RCC 7860 (cell line): ENCODE measurements around the gene LIG1.

Source experiments
- DNase-seq: peaks from one replicate; pipeline ENCODE4 v3.0.0-alpha.2; 2015; ENCODE audit warnings: low spot score
- FAIRE-seq: peaks from 2 replicates; lab custom pipeline; 2012; peaks lifted over from hg19 to GRCh38; lab: Jason Lieb, UNC

The LIG1 gene

GRCh38 chr19:48182434-48182833, 12.3 kb upstream of the LIG1 start:
- DNase-seq (no peak), FAIRE-seq (no peak)

GRCh38 chr19:48181505-48181904, 11.4 kb upstream of the LIG1 start:
- DNase-seq (no peak), FAIRE-seq (no peak)

GRCh38 chr19:48176226-48176625, 6.1 kb upstream of the LIG1 start:
- FAIRE-seq (no peak), DNase-seq (no peak)

GRCh38 chr19:48175578-48175977, 5.4 kb upstream of the LIG1 start:
- DNase-seq (no peak), FAIRE-seq (no peak)

GRCh38 chr19:48174445-48175030, 4.4 kb upstream of the LIG1 start:
- DNase-seq (no peak), FAIRE-seq (no peak)

- DNase-seq (no peak), FAIRE-seq (no peak)
Observed at GRCh38 chr19:48171710-48172109, 1.6 kb upstream of the LIG1 start.

- DNase-seq = no peak
- no peak for FAIRE-seq
Observed at GRCh38 chr19:48170817-48171347, 738 bp upstream of the LIG1 start.

GRCh38 chr19:48169578-48169938, 586 bp downstream of the LIG1 start:
- peak; percentile 29 for DNase-seq
- no peak for FAIRE-seq

- DNase-seq (no peak), FAIRE-seq (no peak)
Observed at GRCh38 chr19:48168689-48169088, 1.5 kb downstream of the LIG1 start.

- no peak for FAIRE-seq
- no peak for DNase-seq
Observed at GRCh38 chr19:48158210-48158790, 11.8 kb downstream of the LIG1 start.

GRCh38 chr19:48154003-48154402, 16.1 kb downstream of the LIG1 start:
- FAIRE-seq (no peak), DNase-seq (no peak)

GRCh38 chr19:48152551-48152950, 17.6 kb downstream of the LIG1 start:
- DNase-seq = peak; percentile 18
- peak; percentile 36 for FAIRE-seq

GRCh38 chr19:48149430-48149829, 20.7 kb downstream of the LIG1 start:
- no peak for DNase-seq
- no peak for FAIRE-seq

- no peak for DNase-seq
- FAIRE-seq = no peak
Observed at GRCh38 chr19:48148576-48148975, 21.6 kb downstream of the LIG1 start.

GRCh38 chr19:48147597-48148175, 22.5 kb downstream of the LIG1 start:
- FAIRE-seq (no peak), DNase-seq (no peak)

- FAIRE-seq = no peak
- DNase-seq = no peak
Observed at GRCh38 chr19:48139053-48139452, 31.1 kb downstream of the LIG1 start.

- DNase-seq (no peak), FAIRE-seq (no peak)
Observed at GRCh38 chr19:48137411-48137810, 32.7 kb downstream of the LIG1 start.

- no peak for FAIRE-seq
- no peak for DNase-seq
Observed at GRCh38 chr19:48136547-48136946, 33.6 kb downstream of the LIG1 start.

- FAIRE-seq = no peak
Observed at GRCh38 chr19:48135411-48135810, 34.7 kb downstream of the LIG1 start.

GRCh38 chr19:48133094-48133493, 37.0 kb downstream of the LIG1 start:
- DNase-seq (no peak), FAIRE-seq (no peak)

More at GRCh38 chr19:48135411-48135810, 34.7 kb downstream of the LIG1 start:
- no peak for DNase-seq

- FAIRE-seq = no peak
Observed at GRCh38 chr19:48127561-48127960, 42.6 kb downstream of the LIG1 start.

GRCh38 chr19:48123907-48124651, 46.1 kb downstream of the LIG1 start:
- no peak for FAIRE-seq
- no peak for DNase-seq

More at GRCh38 chr19:48127561-48127960, 42.6 kb downstream of the LIG1 start:
- no peak for DNase-seq
